T-cell (primary cell): ENCODE results near the gene CALY. TPM values are rescaled to one million over a fixed set of nuclear protein-coding genes. Genes with fewer than 3 reads are reported as not detected.

Source experiments
- ATAC-seq, 4 experiments: fragments of 200-7000 bp in 3 of 4; fragments of 150-1000 bp in 1 of 4; cut with Tn5 transposase; replicated peaks in 1 of 4; 1 replicate in 3 of 4; 2 replicates in 1 of 4; pipeline ENCODE4 v1.10.0; 2021; ENCODE audit warnings: moderate library complexity in 3 of 4, mild to moderate bottlenecking in 2 of 4, moderate number of reproducible peaks in 1 of 4
- CTCF ChIA-PET, 2 donors: fragments of 300-600 bp; sonication (Branson Sonifier 250); formaldehyde crosslinking; loops; one replicate each; lab custom pipeline; 2022; ENCODE audit warnings: antibody characterized with exemption in 2 of 2; lab: Charles Lee
- POLR2A ChIA-PET, 2 donors: fragments of 300-600 bp; sonication (Branson Sonifier 250); formaldehyde crosslinking; loops; one replicate each; lab custom pipeline; 2022; ENCODE audit warnings: antibody characterized with exemption in 2 of 2; lab: Charles Lee
- DNase-seq, 35 experiments: peaks; one replicate each; pipeline versions ENCODE4 v3.0.0 to v3.0.0-alpha.2; 2013 to 2023
- H3K27ac ChIP-seq: one replicate; pipeline ENCODE4 v1.5.1; 2013; ENCODE audit warnings: low read length
- H3K27me3 ChIP-seq, 2 experiments: replicated peaks in 1 of 2; 1 replicate in 1 of 2; 2 replicates in 1 of 2; pipeline versions ENCODE4 v1.6.1 to v1.7.0; 2013; ENCODE audit warnings: low read length in 1 of 2, mixed read lengths in 1 of 2; ENCODE audit not compliant: control insufficient read depth in 2 of 2, insufficient read depth in 2 of 2; ENCODE audit errors: extremely low read depth in 1 of 2
- H3K36me3 ChIP-seq, 2 donors: 1 replicate in 1 of 2; 2 replicates in 1 of 2; pipeline versions ENCODE4 v1.6.1 to v1.7.0; 2013; ENCODE audit warnings: low read length in 1 of 2; ENCODE audit not compliant: control insufficient read depth in 2 of 2, insufficient read depth in 1 of 2; ENCODE audit errors: extremely low read depth in 1 of 2
- H3K4me1 ChIP-seq, 2 experiments: 1 replicate in 1 of 2; 2 replicates in 1 of 2; pipeline versions ENCODE4 v1.6.1 to v1.7.0; 2013; ENCODE audit warnings: low read length in 2 of 2, mixed read lengths in 1 of 2; ENCODE audit not compliant: insufficient read depth in 2 of 2, control insufficient read depth in 1 of 2; ENCODE audit errors: extremely low read depth in 1 of 2
- H3K4me3 ChIP-seq, 2 donors: 1 replicate in 1 of 2; 2 replicates in 1 of 2; pipeline versions ENCODE4 v1.5.1 to v1.7.0; 2013; ENCODE audit warnings: mild to moderate bottlenecking in 2 of 2, low read length in 1 of 2, moderate library complexity in 1 of 2; ENCODE audit not compliant: control insufficient read depth in 1 of 2; ENCODE audit errors: extremely low read depth in 1 of 2
- H3K9me3 ChIP-seq: 2 replicates; pipeline ENCODE4 v1.7.0; 2013
- H3K27ac Mint-ChIP-seq, 2 donors: one replicate each; pipeline ENCODE4 v1.8.0; 2020 to 2021; ENCODE audit warnings: mild to moderate bottlenecking in 2 of 2, mixed read lengths in 2 of 2
- H3K27me3 Mint-ChIP-seq, 2 donors: one replicate each; pipeline ENCODE4 v1.8.0; 2021 to 2022; ENCODE audit warnings: mixed read lengths in 2 of 2
- H3K36me3 Mint-ChIP-seq: one replicate; pipeline ENCODE4 v1.8.0; 2021; ENCODE audit warnings: mixed read lengths
- H3K4me1 Mint-ChIP-seq, 3 donors: one replicate each; pipeline ENCODE4 v1.8.0; 2020 to 2022; ENCODE audit warnings: mixed read lengths in 3 of 3, mild to moderate bottlenecking in 1 of 3
- H3K4me3 Mint-ChIP-seq, 3 donors: one replicate each; pipeline ENCODE4 v1.8.0; 2020 to 2022; ENCODE audit warnings: mild to moderate bottlenecking in 3 of 3, mixed read lengths in 3 of 3, moderate library complexity in 3 of 3
- H3K9me3 Mint-ChIP-seq, 3 donors: one replicate each; pipeline ENCODE4 v1.8.0; 2020 to 2022; ENCODE audit warnings: mixed read lengths in 3 of 3
- WGBS: methylation state at CpG from one replicate; pipeline ENCODE4 v1.1.5; 2013; ENCODE audit warnings: missing lambda C conversion rate; ENCODE audit not compliant: insufficient coverage; 5-methylcytosine and 5-hydroxymethylcytosine counted together
- total RNA-seq, 35 experiments: library from RNA in 6 of 35; stranded (reverse) in 6 of 35; fragments of 120-200 nt in 1 of 35; gene quantifications; one replicate each; pipeline versions ENCODE4 v1.2.1 to v1.2.4 and lab custom pipeline; 2013 to 2026

The CALY gene
- total RNA-seq, 5 donors from 2014 or later (not counting 1 experiment from before 2014, with no cell fraction given), result 0.68 to 5.1 (median 3.6) TPM

DNA sequence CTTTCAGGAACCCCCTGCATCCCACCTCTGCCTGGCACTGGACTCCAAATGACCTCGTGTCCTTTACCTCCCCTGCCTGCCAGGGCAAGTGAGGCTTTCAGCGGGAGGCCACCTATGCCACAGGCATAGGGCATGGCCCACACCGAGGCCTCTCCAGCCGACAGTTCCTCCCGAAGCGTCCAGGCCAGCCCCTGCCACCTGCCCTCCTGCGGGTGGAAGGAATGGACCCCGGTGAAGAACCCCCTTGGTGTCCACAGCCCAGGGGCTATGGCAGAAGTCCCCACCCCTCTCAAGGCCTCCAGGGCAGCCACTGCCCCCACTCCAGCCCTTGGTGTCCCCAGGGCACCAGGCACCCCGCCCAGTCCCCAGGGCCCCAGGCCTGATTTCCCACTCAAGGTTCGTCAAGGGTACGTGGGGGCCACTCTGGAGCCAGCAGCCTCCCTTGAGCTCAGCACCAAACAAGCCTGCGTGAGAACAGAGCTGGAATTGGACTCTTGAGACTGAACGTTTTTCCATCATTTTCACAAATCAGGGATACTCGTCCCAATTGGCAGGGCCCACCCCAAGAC is 18.1 kb upstream of the CALY start:
- DNase-seq (no peak), ATAC-seq (no peak)
- POLR2A ChIA-PET, result interaction anchor here in 1 of 2 donors (0.6 kb wide), 1 partner anchor 39 kb away, joined by 3 read pairs; no protein-coding TSS in a partner anchor
- H3K36me3 ChIP-seq, result no peaks in the 10 kb centered on the region
- CTCF ChIA-PET, result no interaction called here
- WGBS, result 91% methylated on average over 11 of the region's 14 CpGs
- no peaks in the 10 kb centered on the region for H3K36me3 Mint-ChIP-seq
- peaks cover 0 to 15% of the 10 kb centered on the region in 2 experiments for H3K27me3 ChIP-seq
- H3K4me1 ChIP-seq, result peaks cover 0 to 16% of the 10 kb centered on the region in 2 experiments
- H3K9me3 ChIP-seq, result no peaks in the 10 kb centered on the region
- no peak overlapping the region for H3K4me3 ChIP-seq
- H3K27ac ChIP-seq, result no peak overlapping the region
- H3K4me3 Mint-ChIP-seq, result no peak overlapping the region
- no peaks in the 10 kb centered on the region for H3K27me3 Mint-ChIP-seq
- H3K27ac Mint-ChIP-seq, result no peak overlapping the region
- no peaks in the 10 kb centered on the region for H3K9me3 Mint-ChIP-seq
- H3K4me1 Mint-ChIP-seq, result peaks cover 0 to 8% (median 1%) of the 10 kb centered on the region in 3 donors

- POLR2A ChIA-PET, result interaction anchor here in 1 of 2 donors (0.5 kb wide), 2 partner anchors 42 to 147 kb away, joined by 3 to 8 read pairs; no protein-coding TSS in a partner anchor
Observed at GRCh38 chr10:133353988-133354605, 17.4 kb upstream of the CALY start.

DNA sequence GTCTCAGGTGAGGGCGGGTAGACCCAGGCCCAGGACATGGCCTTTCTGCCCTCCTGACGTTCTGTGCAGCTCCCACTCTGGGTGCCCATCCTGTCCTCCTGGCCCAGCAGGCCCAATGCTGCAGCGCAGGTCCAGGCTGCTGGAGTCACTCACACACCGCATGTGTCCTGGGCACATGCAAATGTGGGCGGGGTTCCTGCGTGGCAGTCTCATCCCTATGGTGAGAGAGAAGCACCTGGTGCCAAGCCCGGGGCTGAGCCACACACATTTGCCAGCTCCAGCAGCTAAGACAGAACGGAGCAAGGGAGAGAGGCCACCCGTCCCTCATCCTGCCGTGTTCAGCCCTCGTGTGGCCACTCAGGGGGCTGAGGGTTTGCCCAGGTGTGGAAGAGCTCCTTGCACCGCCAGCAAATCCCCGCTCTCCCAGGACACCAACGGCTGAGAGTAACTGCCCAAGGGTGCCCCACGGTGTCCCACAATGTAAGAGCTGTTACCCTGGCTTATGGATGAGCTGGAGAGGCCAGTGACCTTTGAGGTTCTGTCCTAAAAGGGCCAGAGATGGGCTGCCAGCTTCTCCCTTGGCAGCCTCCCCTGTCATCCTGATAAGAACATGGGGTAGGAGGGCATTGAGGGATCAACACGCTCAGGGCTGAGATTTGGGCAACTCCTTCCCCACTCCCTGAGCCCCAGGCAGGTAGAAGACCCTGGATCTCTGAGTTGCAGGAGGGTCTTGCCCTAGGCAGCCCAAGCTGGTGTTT is 16.7 kb upstream of the CALY start:
- ATAC-seq (no peak), DNase-seq (no peak)
- Mint-ChIP-seq H3K9me3 (no peaks in the 10 kb centered on the region), H3K36me3 (no peaks in the 10 kb centered on the region), H3K4me1 (peaks cover 0 to 8% (median 1%) of the 10 kb centered on the region in 3 donors), H3K4me3 (no peak overlapping the region), H3K27me3 (peaks cover 4 to 5% of the 10 kb centered on the region in 2 donors), H3K27ac (no peak overlapping the region)
- ChIA-PET CTCF (interaction anchor here in 1 of 2 donors (0.6 kb wide), 1 partner anchor 90 kb away, joined by 3 read pairs; no protein-coding TSS in a partner anchor), POLR2A (interaction anchor here in 1 of 2 donors (0.5 kb wide), 2 partner anchors 41 to 146 kb away, joined by 3 to 8 read pairs; no protein-coding TSS in a partner anchor)
- Histone ChIP-seq H3K36me3 (no peaks in the 10 kb centered on the region), H3K27me3 (peaks cover 0 to 27% of the 10 kb centered on the region in 2 experiments), H3K27ac (no peak overlapping the region), H3K9me3 (no peaks in the 10 kb centered on the region), H3K4me1 (peaks cover 0 to 16% of the 10 kb centered on the region in 2 experiments), H3K4me3 (no peak overlapping the region)
- 87% methylated on average over 15 of the region's 16 CpGs for WGBS

More at GRCh38 chr10:133353988-133354605, 17.4 kb upstream of the CALY start:
- H3K36me3 Mint-ChIP-seq, result no peaks in the 10 kb centered on the region
- Histone ChIP-seq H3K27me3 (peaks cover 0 to 22% of the 10 kb centered on the region in 2 experiments), H3K9me3 (no peaks in the 10 kb centered on the region), H3K27ac (no peak overlapping the region), H3K4me3 (no peak overlapping the region), H3K4me1 (peaks cover 0 to 16% of the 10 kb centered on the region in 2 experiments), H3K36me3 (no peaks in the 10 kb centered on the region)
- DNase-seq (no peak), ATAC-seq (no peak)
- no peaks in the 10 kb centered on the region for H3K9me3 Mint-ChIP-seq
- no peak overlapping the region for H3K27ac Mint-ChIP-seq
- H3K4me3 Mint-ChIP-seq, result no peak overlapping the region
- peaks cover 0 to 8% (median 1%) of the 10 kb centered on the region in 3 donors for H3K4me1 Mint-ChIP-seq
- WGBS, result 84% methylated on average over 15 of the region's 16 CpGs
- CTCF ChIA-PET, result interaction anchor here in 1 of 2 donors (0.6 kb wide), 1 partner anchor 91 kb away, joined by 3 read pairs; no protein-coding TSS in a partner anchor
- peaks cover 3% of the 10 kb centered on the region in 2 donors for H3K27me3 Mint-ChIP-seq

GRCh38 chr10:133351408-133352318 is 15.0 kb upstream of the CALY start:
- no peak overlapping the region for H3K27ac ChIP-seq
- DNase-seq (no peak), ATAC-seq (no peak)
- Mint-ChIP-seq H3K4me1 (peaks cover 0 to 4% (median 0%) of the 10 kb centered on the region in 3 donors), H3K27ac (no peak overlapping the region), H3K9me3 (no peaks in the 10 kb centered on the region), H3K36me3 (no peaks in the 10 kb centered on the region), H3K27me3 (peaks cover 4 to 12% of the 10 kb centered on the region in 2 donors), H3K4me3 (no peak overlapping the region)
- 72% methylated on average over 18 of the region's 24 CpGs for WGBS
- ChIA-PET CTCF (no interaction called here), POLR2A (no interaction called here)
- H3K4me3 ChIP-seq, result no peak overlapping the region
- H3K9me3 ChIP-seq, result no peaks in the 10 kb centered on the region
- peaks cover 0 to 43% of the 10 kb centered on the region in 2 experiments for H3K27me3 ChIP-seq
- peaks cover 0 to 7% of the 10 kb centered on the region in 2 experiments for H3K4me1 ChIP-seq
- H3K36me3 ChIP-seq, result no peaks in the 10 kb centered on the region

DNA sequence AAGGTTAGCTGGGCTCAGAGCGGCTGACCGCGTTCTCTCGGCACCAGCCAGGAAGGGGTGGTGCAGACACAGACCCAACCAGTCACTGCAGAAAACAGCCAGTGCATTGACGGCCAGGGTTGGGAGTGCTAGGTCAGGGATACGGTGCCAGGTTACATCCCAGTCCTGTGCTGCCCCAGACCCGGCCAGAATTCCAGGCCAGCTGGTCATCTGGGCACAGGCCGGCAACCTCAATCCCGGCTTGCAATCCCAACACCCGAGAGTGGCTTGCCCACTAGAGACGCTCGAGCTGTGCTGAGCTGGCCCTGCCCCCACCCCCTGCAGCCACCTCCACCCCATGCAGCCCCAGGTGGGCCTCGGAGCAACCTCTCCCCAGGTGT is 14.2 kb upstream of the CALY start:
- no peak for ATAC-seq
- POLR2A ChIA-PET, result no interaction called here
- no peak for DNase-seq
- H3K4me1 ChIP-seq, result peaks cover 0 to under 1% of the 10 kb centered on the region in 2 experiments
- peaks cover 0 to 46% of the 10 kb centered on the region in 2 experiments for H3K27me3 ChIP-seq
- Mint-ChIP-seq H3K4me3 (no peak overlapping the region), H3K36me3 (no peaks in the 10 kb centered on the region), H3K27ac (no peak overlapping the region), H3K9me3 (no peaks in the 10 kb centered on the region), H3K4me1 (no peaks in the 10 kb centered on the region), H3K27me3 (peaks cover 8 to 19% of the 10 kb centered on the region in 2 donors)
- CTCF ChIA-PET, result no interaction called here
- H3K36me3 ChIP-seq, result no peaks in the 10 kb centered on the region
- no peaks in the 10 kb centered on the region for H3K9me3 ChIP-seq
- 70% methylated on average over 11 of the region's 13 CpGs for WGBS
- no peak overlapping the region for H3K4me3 ChIP-seq
- H3K27ac ChIP-seq, result no peak overlapping the region
